Activated T-cell treated with anti-CD3 and anti-CD28 coated beads for 1 hour (primary cell): ENCODE measurements around the gene TMEM178B.

Experiments
- DNase-seq: peaks from one replicate; pipeline ENCODE4 v3.0.0-alpha.2; 2020; ENCODE audit warnings: low read depth

TMEM178B gene

GRCh38 chr7:141528399-141528798 lies 454.5 kb downstream of the TMEM178B start:
- no peak for DNase-seq
